Heart left ventricle (tissue), 13 donors: ENCODE results near the gene SEMA4D.

Experiments
- POLR2A ChIP-seq, 2 donors: fragments of 450-650 bp; IDR thresholded peaks; one replicate each; pipeline ENCODE4 v1.6.1; 2017; ENCODE audit warnings: antibody characterized with exemption in 2 of 2, mild to moderate bottlenecking in 2 of 2, moderate library complexity in 2 of 2
- TF ChIP-seq, protein P1 (sequence below), 12 donors: fragments of 200-600 bp; sonication (generic) in 4 of 12; IDR thresholded peaks; one replicate each; pipeline versions ENCODE4 v1.5.0 to v1.8.0; 2018 to 2022; ENCODE audit warnings: antibody characterized with exemption in 12 of 12, mild to moderate bottlenecking in 5 of 12
- donor health status: ischemic (EF 13 %, LVEDD 7.1; RV severe dilation, severe dysfunction).
- donor health status: DM: no; HTN: yes; CAD: no.
- donor health status: DM: no; HTN: no; CAD: no.
- donor health status: ischemic (EF 25% LVEDD 6.9; RV normal size, moderate dysfunction).
- donor health status: ischemic (EF 25% LVEDD 5.7; RV mildly dilated, moderate dysfunction).
- donor health status: ischemic (EF 35%, LVEDD 5.7; RV mildly dilated, moderate dysfunction).
- donor health status: nonischemic (EF 11% LVEDD 7.7; RV severe dilation, severe dysfunction).
- donor health status: DM: yes; HTN: yes; CAD: no.
- donor health status: PGD.
- donor health status: ischemic (EF 29% LVEDD 5.4; RV normal size, mild dysfunction).
- donor health status: nonischemic (EF 23%, LVEDD 6.1; RV moderate dilation, normal function).

DNA sequence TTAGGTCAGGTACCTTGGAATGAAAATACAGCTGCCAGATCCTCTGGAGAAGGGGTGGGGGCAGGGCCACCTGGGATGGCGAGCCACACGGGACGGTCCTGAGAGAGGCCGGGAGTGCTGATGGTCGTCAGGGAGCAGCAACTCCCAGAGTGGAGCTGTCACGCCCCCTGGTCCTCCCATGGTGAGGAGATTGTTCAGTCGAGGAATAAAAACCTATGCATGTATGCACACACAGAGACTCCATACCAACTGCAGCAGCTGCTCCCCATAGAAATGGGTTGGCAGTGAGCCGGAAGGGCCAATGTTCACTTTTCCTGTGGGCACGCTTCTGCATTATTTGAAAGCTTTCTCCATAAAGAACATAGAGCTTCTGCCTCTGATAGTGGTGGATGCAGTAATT is 45.2 kb upstream of the SEMA4D start:
- TF ChIP-seq, protein P1, sequence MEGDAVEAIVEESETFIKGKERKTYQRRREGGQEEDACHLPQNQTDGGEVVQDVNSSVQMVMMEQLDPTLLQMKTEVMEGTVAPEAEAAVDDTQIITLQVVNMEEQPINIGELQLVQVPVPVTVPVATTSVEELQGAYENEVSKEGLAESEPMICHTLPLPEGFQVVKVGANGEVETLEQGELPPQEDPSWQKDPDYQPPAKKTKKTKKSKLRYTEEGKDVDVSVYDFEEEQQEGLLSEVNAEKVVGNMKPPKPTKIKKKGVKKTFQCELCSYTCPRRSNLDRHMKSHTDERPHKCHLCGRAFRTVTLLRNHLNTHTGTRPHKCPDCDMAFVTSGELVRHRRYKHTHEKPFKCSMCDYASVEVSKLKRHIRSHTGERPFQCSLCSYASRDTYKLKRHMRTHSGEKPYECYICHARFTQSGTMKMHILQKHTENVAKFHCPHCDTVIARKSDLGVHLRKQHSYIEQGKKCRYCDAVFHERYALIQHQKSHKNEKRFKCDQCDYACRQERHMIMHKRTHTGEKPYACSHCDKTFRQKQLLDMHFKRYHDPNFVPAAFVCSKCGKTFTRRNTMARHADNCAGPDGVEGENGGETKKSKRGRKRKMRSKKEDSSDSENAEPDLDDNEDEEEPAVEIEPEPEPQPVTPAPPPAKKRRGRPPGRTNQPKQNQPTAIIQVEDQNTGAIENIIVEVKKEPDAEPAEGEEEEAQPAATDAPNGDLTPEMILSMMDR (IDR thresholded peaks at IDR 0.05), result no peak
- TF ChIP-seq POLR2A (IDR thresholded peaks at IDR 0.05), result no peak
